Uterus (tissue), 4 donors: Measurements from ENCODE around the gene PCGF5. TPM values are rescaled to one million over a fixed set of nuclear protein-coding genes. Genes with fewer than 3 reads are reported as not detected.

Experiments
- DNase-seq, 2 donors: peaks; one replicate each; pipeline ENCODE4 v3.0.0-alpha.2; 2019 to 2020
- H3K27ac ChIP-seq, 2 donors: fragments of 200-600 bp; sonication (generic); 1 replicate in 1 of 2; 2 replicates in 1 of 2; pipeline ENCODE4 v1.5.1; 2016 to 2018
- H3K27me3 ChIP-seq, 2 donors: fragments of 200-600 bp; sonication (generic); one replicate each; pipeline ENCODE4 v1.5.1; 2018 to 2019; ENCODE audit warnings: control low read depth in 1 of 2
- H3K36me3 ChIP-seq, 2 donors: fragments of 200-600 bp; sonication (generic); one replicate each; pipeline ENCODE4 v1.5.1; 2019; ENCODE audit warnings: control low read depth in 1 of 2
- H3K4me1 ChIP-seq, 2 donors: fragments of 200-600 bp; sonication (generic); one replicate each; pipeline ENCODE4 v1.5.1; 2018 to 2019; ENCODE audit warnings: control low read depth in 1 of 2
- H3K4me3 ChIP-seq, 2 donors: fragments of 200-600 bp; sonication (generic); 1 replicate in 1 of 2; 2 replicates in 1 of 2; pipeline ENCODE4 v1.5.1; 2018 to 2019; ENCODE audit warnings: mild to moderate bottlenecking in 1 of 2
- H3K9me3 ChIP-seq, 2 donors: fragments of 200-600 bp; sonication (generic); one replicate each; pipeline ENCODE4 v1.5.1; 2019; ENCODE audit warnings: control low read depth in 1 of 2
- POLR2A ChIP-seq, 2 donors: fragments of 450-650 bp; IDR thresholded peaks; one replicate each; pipeline ENCODE4 v1.6.1; 2016; ENCODE audit warnings: antibody characterized with exemption in 2 of 2, mild to moderate bottlenecking in 1 of 2, moderate library complexity in 1 of 2
- intact Hi-C: fragments of 100-400 bp; cut with DNase I; formaldehyde crosslinking; loops from one replicate; pipeline ENCODE4 v1.15.1; 2023; ENCODE audit warnings: low total_unique reads
- total RNA-seq, 4 donors: library from RNA; depleted of rRNA in 3 of 4; stranded (reverse); fragments of >200 nt in 3 of 4; gene quantifications; one replicate each; pipeline versions ENCODE4 v1.1.0 to v1.2.4, GENCODE V29; 2014 to 2023
- TF ChIP-seq, protein P1 (sequence below), 4 experiments: fragments of 200-600 bp in 2 of 4; fragments of 450-650 bp in 2 of 4; sonication (generic) in 2 of 4; IDR thresholded peaks; one replicate each; pipeline ENCODE4 v1.5.1; 2016 to 2019; ENCODE audit warnings: antibody characterized with exemption in 4 of 4, mild to moderate bottlenecking in 2 of 4, moderate library complexity in 1 of 4
- donor health status: DM: yes; HTN: yes; CAD: no.

PCGF5 gene
- total RNA-seq, 4 donors from 2014 or later = 10.8 to 60.4 (median 37.2) TPM

DNA sequence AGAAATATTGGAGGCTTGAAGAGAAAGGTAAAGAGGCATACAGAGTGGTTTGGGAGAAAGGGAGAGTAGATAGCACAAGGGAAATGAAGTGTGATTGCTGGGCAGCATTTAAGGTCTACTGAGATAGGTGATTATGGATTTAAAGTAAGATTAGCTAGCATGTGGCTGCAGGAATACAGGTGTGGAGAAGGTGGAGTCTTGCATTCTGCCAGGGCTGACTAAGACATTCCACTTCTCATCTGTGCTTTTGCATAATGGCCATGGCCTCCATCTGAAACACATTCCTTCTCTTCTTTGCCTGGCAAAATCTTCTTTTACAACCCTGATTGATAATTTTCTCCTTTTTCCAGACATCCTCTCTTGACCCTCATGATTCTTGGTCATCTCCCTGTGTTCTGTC lies 31.6 kb upstream of the PCGF5 start:
- DNase-seq = no peak
- no peaks in the 10 kb centered on the region for H3K27me3 ChIP-seq
- H3K9me3 ChIP-seq = no peaks in the 10 kb centered on the region
- H3K4me1 ChIP-seq = peaks cover 0 to 15% of the 10 kb centered on the region in 2 donors
- intact Hi-C loops = no loop called here
- TF ChIP-seq, protein P1, sequence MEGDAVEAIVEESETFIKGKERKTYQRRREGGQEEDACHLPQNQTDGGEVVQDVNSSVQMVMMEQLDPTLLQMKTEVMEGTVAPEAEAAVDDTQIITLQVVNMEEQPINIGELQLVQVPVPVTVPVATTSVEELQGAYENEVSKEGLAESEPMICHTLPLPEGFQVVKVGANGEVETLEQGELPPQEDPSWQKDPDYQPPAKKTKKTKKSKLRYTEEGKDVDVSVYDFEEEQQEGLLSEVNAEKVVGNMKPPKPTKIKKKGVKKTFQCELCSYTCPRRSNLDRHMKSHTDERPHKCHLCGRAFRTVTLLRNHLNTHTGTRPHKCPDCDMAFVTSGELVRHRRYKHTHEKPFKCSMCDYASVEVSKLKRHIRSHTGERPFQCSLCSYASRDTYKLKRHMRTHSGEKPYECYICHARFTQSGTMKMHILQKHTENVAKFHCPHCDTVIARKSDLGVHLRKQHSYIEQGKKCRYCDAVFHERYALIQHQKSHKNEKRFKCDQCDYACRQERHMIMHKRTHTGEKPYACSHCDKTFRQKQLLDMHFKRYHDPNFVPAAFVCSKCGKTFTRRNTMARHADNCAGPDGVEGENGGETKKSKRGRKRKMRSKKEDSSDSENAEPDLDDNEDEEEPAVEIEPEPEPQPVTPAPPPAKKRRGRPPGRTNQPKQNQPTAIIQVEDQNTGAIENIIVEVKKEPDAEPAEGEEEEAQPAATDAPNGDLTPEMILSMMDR (IDR thresholded peaks at IDR 0.05) = no peak
- no peak for TF ChIP-seq POLR2A (IDR thresholded peaks at IDR 0.05)
- no peaks in the 10 kb centered on the region for H3K36me3 ChIP-seq
- no peak overlapping the region for H3K4me3 ChIP-seq
- no peak overlapping the region for H3K27ac ChIP-seq

DNA sequence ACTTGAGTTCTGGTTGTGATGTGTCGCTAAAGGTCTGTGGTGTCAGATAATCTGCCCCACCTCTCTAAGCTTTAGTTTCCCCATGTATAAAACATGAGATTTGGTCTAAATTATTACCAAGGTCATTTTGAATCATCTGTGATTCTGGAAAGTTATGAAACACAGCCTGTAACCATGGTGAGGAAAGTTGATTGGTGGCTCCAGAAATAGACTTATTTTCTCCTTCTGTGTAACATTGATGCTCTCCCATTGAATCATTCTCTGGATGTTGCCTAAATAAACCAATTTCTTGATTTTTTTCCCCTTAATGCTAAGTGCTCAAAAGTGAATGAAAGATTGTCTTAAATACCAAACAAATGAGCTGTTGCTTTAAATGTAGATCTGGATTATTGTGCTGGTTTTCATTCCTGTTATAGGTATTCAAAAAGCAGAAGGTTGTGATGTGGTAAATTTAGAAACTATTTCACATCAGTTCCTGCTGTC lies 30.0 kb upstream of the PCGF5 start:
- Histone ChIP-seq H3K9me3 (no peaks in the 10 kb centered on the region), H3K4me1 (peaks cover 0 to 15% of the 10 kb centered on the region in 2 donors), H3K4me3 (no peak overlapping the region), H3K36me3 (no peaks in the 10 kb centered on the region), H3K27me3 (no peaks in the 10 kb centered on the region), H3K27ac (no peak overlapping the region)
- intact Hi-C loops = no loop called here
- no peak for DNase-seq
- TF ChIP-seq, protein P1 (IDR thresholded peaks at IDR 0.05) = no peak
- no peak for TF ChIP-seq POLR2A (IDR thresholded peaks at IDR 0.05)

DNA sequence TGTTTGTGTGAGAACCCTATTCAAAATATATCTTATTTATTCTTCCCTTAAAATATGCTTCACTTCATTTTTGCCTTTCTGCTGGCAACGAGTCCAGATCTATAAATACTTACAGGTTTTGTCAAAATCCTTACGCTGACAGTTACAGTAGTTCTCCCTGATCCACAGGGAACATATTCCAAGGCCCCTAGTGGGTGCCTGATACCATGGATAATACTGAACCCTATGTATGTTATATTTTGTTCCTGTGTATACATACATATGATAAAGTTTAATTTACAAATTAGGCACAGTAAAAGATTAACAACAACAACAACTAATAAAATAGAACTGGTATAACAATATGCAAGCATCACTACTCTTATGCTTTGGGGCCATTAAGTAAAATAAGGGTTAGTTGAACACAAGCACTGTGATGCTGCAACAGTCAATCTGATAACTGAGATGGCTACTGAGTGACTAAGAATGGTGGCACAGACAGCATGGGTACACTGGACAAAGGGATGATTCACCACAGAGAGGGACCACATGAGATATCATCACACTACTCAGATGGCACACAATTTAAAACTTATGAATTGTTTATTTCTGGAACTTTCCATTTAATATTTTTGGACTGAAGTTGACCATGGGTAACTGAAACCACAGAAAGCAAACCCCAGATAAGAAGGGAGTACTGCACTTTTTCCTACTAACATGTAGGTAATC lies 29.4 kb upstream of the PCGF5 start:
- Histone ChIP-seq H3K9me3 (no peaks in the 10 kb centered on the region), H3K4me1 (peaks cover 0 to 15% of the 10 kb centered on the region in 2 donors), H3K27ac (no peak overlapping the region), H3K4me3 (no peak overlapping the region), H3K27me3 (no peaks in the 10 kb centered on the region), H3K36me3 (no peaks in the 10 kb centered on the region)
- no peak for DNase-seq
- TF ChIP-seq, protein P1 (IDR thresholded peaks at IDR 0.05) = no peak
- no peak for TF ChIP-seq POLR2A (IDR thresholded peaks at IDR 0.05)
- intact Hi-C loops = no loop called here

DNA sequence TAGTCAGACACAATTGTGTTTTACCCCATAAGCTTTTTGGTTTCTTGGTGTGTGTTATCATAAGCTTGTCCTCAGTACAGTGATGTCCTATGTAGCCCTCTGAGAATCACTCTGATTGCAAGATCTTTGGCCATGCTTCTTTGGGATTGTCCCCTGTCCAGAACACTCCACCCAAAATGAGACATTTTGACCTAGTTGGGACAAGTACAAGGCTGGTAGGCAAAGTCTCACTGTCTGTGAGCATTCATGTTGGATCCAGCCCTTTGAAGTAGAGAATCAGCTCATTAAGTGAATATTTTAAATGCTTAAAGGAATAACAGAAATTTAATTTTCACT lies 28.9 kb upstream of the PCGF5 start:
- no peak for DNase-seq
- no peak overlapping the region for H3K4me3 ChIP-seq
- H3K27ac ChIP-seq = no peak overlapping the region
- intact Hi-C loops = no loop called here
- peaks cover 0 to 15% of the 10 kb centered on the region in 2 donors for H3K4me1 ChIP-seq
- no peaks in the 10 kb centered on the region for H3K27me3 ChIP-seq
- no peaks in the 10 kb centered on the region for H3K36me3 ChIP-seq
- no peaks in the 10 kb centered on the region for H3K9me3 ChIP-seq
- no peak for TF ChIP-seq POLR2A (IDR thresholded peaks at IDR 0.05)
- TF ChIP-seq, protein P1 (IDR thresholded peaks at IDR 0.05) = no peak

DNA sequence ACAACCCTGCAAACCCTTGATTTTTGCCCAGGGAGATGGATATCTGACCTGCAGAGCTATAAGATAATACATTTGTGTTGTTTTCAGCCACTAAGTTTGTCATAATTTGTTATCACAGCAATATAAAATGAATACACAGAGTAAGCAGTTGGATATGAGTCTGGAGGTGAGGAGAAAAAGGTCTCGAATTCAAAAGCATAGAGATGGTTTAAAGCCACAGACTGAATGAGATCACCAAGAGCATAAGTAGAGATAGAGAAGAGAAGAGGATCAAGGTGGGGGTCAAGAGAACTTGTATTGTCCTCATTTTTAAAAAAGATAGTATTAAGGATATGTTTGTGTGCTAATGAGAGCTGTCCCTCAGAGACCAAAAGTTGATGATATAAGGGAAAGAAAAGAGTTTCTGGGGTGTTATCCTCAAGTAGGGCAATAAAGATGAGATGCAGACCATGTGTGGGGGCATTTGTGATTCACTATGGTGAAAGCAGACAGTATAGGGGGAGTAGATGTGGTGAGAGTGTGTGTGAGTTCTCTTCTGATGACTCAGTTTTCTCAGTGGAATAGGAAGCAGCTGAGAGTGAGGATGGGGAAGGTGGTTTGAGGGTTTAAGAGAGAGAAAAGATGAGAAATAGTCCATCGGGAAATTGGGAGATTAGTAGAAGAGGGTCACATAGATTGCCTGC lies 25.8 kb upstream of the PCGF5 start:
- no peaks in the 10 kb centered on the region for H3K27me3 ChIP-seq
- peaks cover 0 to 15% of the 10 kb centered on the region in 2 donors for H3K4me1 ChIP-seq
- TF ChIP-seq, protein P1 (IDR thresholded peaks at IDR 0.05) = no peak
- no peak for TF ChIP-seq POLR2A (IDR thresholded peaks at IDR 0.05)
- no peaks in the 10 kb centered on the region for H3K36me3 ChIP-seq
- H3K9me3 ChIP-seq = no peaks in the 10 kb centered on the region
- no peak overlapping the region for H3K27ac ChIP-seq
- no peak for DNase-seq
- no peak overlapping the region for H3K4me3 ChIP-seq
- intact Hi-C loops = no loop called here
